Measurements from ENCODE around the gene RAB7A.

RAB7A gene

DNA sequence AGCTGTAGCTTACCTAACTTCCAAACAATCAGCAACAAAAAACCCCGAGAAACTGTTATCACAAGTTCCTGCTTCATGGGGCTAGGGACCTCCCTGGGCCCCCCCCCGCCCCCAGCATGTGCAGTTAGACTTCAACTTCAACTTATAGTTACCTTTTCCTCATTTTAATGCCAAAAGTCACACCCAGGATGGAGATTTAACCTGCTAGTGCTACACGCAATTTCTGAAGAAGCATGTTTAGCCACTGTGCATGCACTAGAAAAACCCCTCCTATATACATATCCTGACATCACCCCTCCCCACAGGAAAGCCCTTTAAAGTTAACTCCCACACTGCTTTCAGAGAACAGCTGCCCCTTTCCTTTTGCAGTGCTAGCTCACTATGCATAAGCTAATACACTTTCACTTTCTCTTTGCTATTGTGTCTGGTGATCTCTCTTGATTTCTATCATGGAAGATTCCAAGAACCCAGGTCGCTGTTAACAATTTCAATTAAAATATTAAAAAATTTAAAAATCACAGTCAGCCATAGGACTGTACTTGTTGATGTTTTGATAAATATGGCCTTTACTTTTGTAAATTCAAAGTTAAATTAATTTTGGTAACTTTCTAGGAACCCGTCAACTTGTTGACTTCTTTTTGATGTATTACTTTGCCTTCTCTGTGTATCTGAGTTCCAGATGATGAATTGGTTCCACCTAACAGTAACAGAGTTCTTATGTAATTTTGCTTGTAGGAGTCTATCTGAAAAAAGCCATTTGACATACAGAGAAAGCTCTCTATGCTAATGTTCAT is 78.2 kb downstream of the RAB7A start:
- peak; percentile 53 for DNase-seq (ENCODE audit: low read depth, low spot score)
- in situ Hi-C loops (cut with HindIII; ENCODE audit: low sequenced_read_pairs): no loop called here

GRCh38 chr3:128804811-128805155 is 78.8 kb downstream of the RAB7A start:
- H3K4me3 ChIP-seq (ENCODE audit: low read depth, low read length): no peak overlapping the region
- in situ Hi-C loops (cut with HindIII; ENCODE audit: low sequenced_read_pairs): no loop called here
- no peak for DNase-seq (ENCODE audit: low read depth, low spot score)
- TF ChIP-seq, protein P1, sequence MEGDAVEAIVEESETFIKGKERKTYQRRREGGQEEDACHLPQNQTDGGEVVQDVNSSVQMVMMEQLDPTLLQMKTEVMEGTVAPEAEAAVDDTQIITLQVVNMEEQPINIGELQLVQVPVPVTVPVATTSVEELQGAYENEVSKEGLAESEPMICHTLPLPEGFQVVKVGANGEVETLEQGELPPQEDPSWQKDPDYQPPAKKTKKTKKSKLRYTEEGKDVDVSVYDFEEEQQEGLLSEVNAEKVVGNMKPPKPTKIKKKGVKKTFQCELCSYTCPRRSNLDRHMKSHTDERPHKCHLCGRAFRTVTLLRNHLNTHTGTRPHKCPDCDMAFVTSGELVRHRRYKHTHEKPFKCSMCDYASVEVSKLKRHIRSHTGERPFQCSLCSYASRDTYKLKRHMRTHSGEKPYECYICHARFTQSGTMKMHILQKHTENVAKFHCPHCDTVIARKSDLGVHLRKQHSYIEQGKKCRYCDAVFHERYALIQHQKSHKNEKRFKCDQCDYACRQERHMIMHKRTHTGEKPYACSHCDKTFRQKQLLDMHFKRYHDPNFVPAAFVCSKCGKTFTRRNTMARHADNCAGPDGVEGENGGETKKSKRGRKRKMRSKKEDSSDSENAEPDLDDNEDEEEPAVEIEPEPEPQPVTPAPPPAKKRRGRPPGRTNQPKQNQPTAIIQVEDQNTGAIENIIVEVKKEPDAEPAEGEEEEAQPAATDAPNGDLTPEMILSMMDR (IDR thresholded peaks at IDR 0.05; ENCODE audit: low read depth, low read length): no peak

More for the DNA sequence above, 78.2 kb downstream of the RAB7A start:
- TF ChIP-seq, protein P1 (IDR thresholded peaks at IDR 0.05; ENCODE audit: low read depth, low read length): no peak
- no peak overlapping the region for H3K4me3 ChIP-seq (ENCODE audit: low read depth, low read length)

GRCh38 chr3:128805772-128806171 is 79.8 kb downstream of the RAB7A start:
- H3K4me3 ChIP-seq (ENCODE audit: low read depth, low read length): no peak overlapping the region
- in situ Hi-C loops (cut with HindIII; ENCODE audit: low sequenced_read_pairs): no loop called here
- no peak for DNase-seq (ENCODE audit: low read depth, low spot score)
- TF ChIP-seq, protein P1 (IDR thresholded peaks at IDR 0.05; ENCODE audit: low read depth, low read length): no peak

GRCh38 chr3:128806588-128806987 is 80.6 kb downstream of the RAB7A start:
- in situ Hi-C loops (cut with HindIII; ENCODE audit: low sequenced_read_pairs): no loop called here
- no peak for DNase-seq (ENCODE audit: low read depth, low spot score)
- no peak overlapping the region for H3K4me3 ChIP-seq (ENCODE audit: low read depth, low read length)
- TF ChIP-seq, protein P1 (IDR thresholded peaks at IDR 0.05; ENCODE audit: low read depth, low read length): no peak

GRCh38 chr3:128807186-128807830 is 81.3 kb downstream of the RAB7A start:
- no peak for DNase-seq (ENCODE audit: low read depth, low spot score)
- H3K4me3 ChIP-seq (ENCODE audit: low read depth, low read length): no peak overlapping the region
- in situ Hi-C loops (cut with HindIII; ENCODE audit: low sequenced_read_pairs): no loop called here
- TF ChIP-seq, protein P1 (IDR thresholded peaks at IDR 0.05; ENCODE audit: low read depth, low read length): no peak

GRCh38 chr3:128808672-128809071 is 82.7 kb downstream of the RAB7A start:
- no peak for DNase-seq (ENCODE audit: low read depth, low spot score)
- in situ Hi-C loops (cut with HindIII; ENCODE audit: low sequenced_read_pairs): no loop called here
- TF ChIP-seq, protein P1 (IDR thresholded peaks at IDR 0.05; ENCODE audit: low read depth, low read length): no peak
- H3K4me3 ChIP-seq (ENCODE audit: low read depth, low read length): no peak overlapping the region

Data from astrocyte of the spinal cord (primary cell).